MM.1S (cell line): ENCODE data around the gene SCYGR4.

Experiments used
- DNase-seq: peaks from one replicate; pipeline ENCODE4 v3.0.0-alpha.2; 2015
- H2AFZ ChIP-seq: fragments of 300-600 bp; sonication (generic); 2 replicates; pipeline ENCODE4 v1.6.0; 2016; ENCODE audit warnings: antibody characterized with exemption, low read length
- H3F3A ChIP-seq: fragments of 300-600 bp; sonication (generic); 2 replicates; pipeline ENCODE4 v1.6.1; 2016; ENCODE audit warnings: mild to moderate bottlenecking, antibody characterized with exemption, low read length, moderate library complexity, mixed read lengths; ENCODE audit not compliant: insufficient read depth
- H3K27ac ChIP-seq: fragments of 300-600 bp; sonication (generic); 2 replicates; pipeline ENCODE4 v1.5.1; 2016; ENCODE audit warnings: mild to moderate bottlenecking, low read length
- H3K27me3 ChIP-seq: fragments of 300-600 bp; sonication (generic); replicated peaks from 2 replicates; pipeline ENCODE4 v1.6.0; 2016; ENCODE audit warnings: low read length; ENCODE audit not compliant: insufficient read depth
- H3K36me3 ChIP-seq: fragments of 300-600 bp; sonication (generic); replicated peaks from 2 replicates; pipeline ENCODE4 v1.6.1; 2016; ENCODE audit warnings: mild to moderate bottlenecking, low read length, mixed read lengths; ENCODE audit not compliant: insufficient read depth
- H3K4me1 ChIP-seq: fragments of 300-600 bp; sonication (generic); 2 replicates; pipeline ENCODE4 v1.6.1; 2016; ENCODE audit warnings: low read length, mixed read lengths
- H3K4me2 ChIP-seq: fragments of 300-600 bp; sonication (generic); 2 replicates; pipeline ENCODE4 v1.6.0; 2016; ENCODE audit warnings: low read depth, low read length
- H3K4me3 ChIP-seq: fragments of 300-600 bp; sonication (generic); 2 replicates; pipeline ENCODE4 v1.5.1; 2016; ENCODE audit warnings: low read length, mixed read lengths
- H3K79me2 ChIP-seq: fragments of 300-600 bp; sonication (generic); 2 replicates; pipeline ENCODE4 v1.6.1; 2016; ENCODE audit warnings: mixed run types, low read length, mixed read lengths
- H3K9ac ChIP-seq: fragments of 300-600 bp; sonication (generic); 2 replicates; pipeline ENCODE4 v1.6.1; 2016; ENCODE audit warnings: low read length, mixed read lengths
- H3K9me2 ChIP-seq: fragments of 300-600 bp; sonication (generic); replicated peaks from 2 replicates; pipeline ENCODE4 v1.6.1; 2016; ENCODE audit warnings: mild to moderate bottlenecking, low read length, mixed read lengths; ENCODE audit not compliant: insufficient read depth
- H3K9me3 ChIP-seq: fragments of 300-600 bp; sonication (generic); replicated peaks from 2 replicates; pipeline ENCODE4 v1.6.1; 2016; ENCODE audit warnings: mild to moderate bottlenecking, low read length, mixed read lengths; ENCODE audit not compliant: insufficient read depth
- H4K20me1 ChIP-seq: fragments of 300-600 bp; sonication (generic); 2 replicates; pipeline ENCODE4 v1.6.1; 2016; ENCODE audit warnings: mild to moderate bottlenecking, low read length, moderate library complexity, mixed read lengths; ENCODE audit not compliant: insufficient read depth
- CTCF ChIP-seq: fragments of 300-600 bp; sonication (generic); IDR thresholded peaks from 2 replicates; pipeline ENCODE4 v1.5.1; 2016; ENCODE audit warnings: antibody characterized with exemption, low read length, mixed read lengths
- EZH2 ChIP-seq: fragments of 300-600 bp; sonication (generic); optimal IDR thresholded peaks from 2 replicates; pipeline ENCODE3; 2017; ENCODE audit warnings: low read depth, mild to moderate bottlenecking, antibody characterized with exemption, low read length, mixed read lengths
- EZH2phosphoT487 ChIP-seq: fragments of 300-600 bp; sonication (generic); IDR thresholded peaks from 2 replicates; pipeline ENCODE4 v1.6.1; 2018; ENCODE audit warnings: antibody characterized with exemption, low read length

Gene SCYGR4

GRCh38 chr2:227612546-227613271 is 4.6 kb upstream of the SCYGR4 start:
- H3K36me3 ChIP-seq: no peaks in the 10 kb centered on the region
- no peaks in the 10 kb centered on the region for H4K20me1 ChIP-seq
- no peak overlapping the region for H3K27ac ChIP-seq
- H3K9me2 ChIP-seq: no peaks in the 10 kb centered on the region
- H3K4me1 ChIP-seq: peaks cover 11% of the 10 kb centered on the region
- H3K4me3 ChIP-seq: no peak overlapping the region
- no peak for DNase-seq
- H3K9me3 ChIP-seq: no peaks in the 10 kb centered on the region
- TF ChIP-seq EZH2phosphoT487: no peak
- no peak for TF ChIP-seq EZH2
- TF ChIP-seq CTCF: no peak
- no peak overlapping the region for H2AFZ ChIP-seq
- no peak overlapping the region for H3K4me2 ChIP-seq
- H3K79me2 ChIP-seq: no peaks in the 10 kb centered on the region
- H3K9ac ChIP-seq: no peak overlapping the region
- no peaks in the 10 kb centered on the region for H3F3A ChIP-seq
- H3K27me3 ChIP-seq: no peaks in the 10 kb centered on the region

GRCh38 chr2:227613272-227613660 is 4.0 kb upstream of the SCYGR4 start:
- no peak overlapping the region for H3K9ac ChIP-seq

GRCh38 chr2:227614246-227614645 is 3.1 kb upstream of the SCYGR4 start:
- no peak overlapping the region for H2AFZ ChIP-seq
- no peaks in the 10 kb centered on the region for H3K9me3 ChIP-seq
- no peak for DNase-seq
- no peak overlapping the region for H3K4me2 ChIP-seq
- H3K36me3 ChIP-seq: no peaks in the 10 kb centered on the region
- H3K79me2 ChIP-seq: no peaks in the 10 kb centered on the region
- no peaks in the 10 kb centered on the region for H3K27me3 ChIP-seq
- peaks cover 5% of the 10 kb centered on the region for H3K4me1 ChIP-seq
- no peak overlapping the region for H3K4me3 ChIP-seq
- no peak overlapping the region for H3K9ac ChIP-seq
- TF ChIP-seq EZH2phosphoT487 (no peak), CTCF (no peak), EZH2 (no peak)
- no peaks in the 10 kb centered on the region for H4K20me1 ChIP-seq
- H3K9me2 ChIP-seq: no peaks in the 10 kb centered on the region
- no peaks in the 10 kb centered on the region for H3F3A ChIP-seq
- H3K27ac ChIP-seq: no peak overlapping the region

More at GRCh38 chr2:227613272-227613660, 4.0 kb upstream of the SCYGR4 start:
- DNase-seq: no peak
- TF ChIP-seq CTCF (no peak), EZH2phosphoT487 (no peak)
- Histone ChIP-seq H3K79me2 (no peaks in the 10 kb centered on the region), H3K4me1 (peaks cover 7% of the 10 kb centered on the region), H2AFZ (no peak overlapping the region), H3K9me3 (no peaks in the 10 kb centered on the region), H3F3A (no peaks in the 10 kb centered on the region), H3K27ac (no peak overlapping the region), H3K36me3 (no peaks in the 10 kb centered on the region), H3K4me2 (no peak overlapping the region), H3K9me2 (no peaks in the 10 kb centered on the region), H3K27me3 (no peaks in the 10 kb centered on the region), H4K20me1 (no peaks in the 10 kb centered on the region), H3K4me3 (no peak overlapping the region)
